ENCODE data around the gene TIGD2.

Gene TIGD2

GRCh38 chr4:89072921-89073320, 38.4 kb upstream of the TIGD2 start:
- Histone ChIP-seq H3K4me1 (no peaks in the 10 kb centered on the region), H3K4me3 (ENCODE audit: low read depth, low read length) (no peak overlapping the region), H3K36me3 (no peaks in the 10 kb centered on the region), H3K27me3 (no peaks in the 10 kb centered on the region), H3K9me3 (no peaks in the 10 kb centered on the region)
- TF ChIP-seq CTCF (IDR thresholded peaks at IDR 0.05; ENCODE audit: low read depth, low read length) = no peak
- no peak for DNase-seq

DNA sequence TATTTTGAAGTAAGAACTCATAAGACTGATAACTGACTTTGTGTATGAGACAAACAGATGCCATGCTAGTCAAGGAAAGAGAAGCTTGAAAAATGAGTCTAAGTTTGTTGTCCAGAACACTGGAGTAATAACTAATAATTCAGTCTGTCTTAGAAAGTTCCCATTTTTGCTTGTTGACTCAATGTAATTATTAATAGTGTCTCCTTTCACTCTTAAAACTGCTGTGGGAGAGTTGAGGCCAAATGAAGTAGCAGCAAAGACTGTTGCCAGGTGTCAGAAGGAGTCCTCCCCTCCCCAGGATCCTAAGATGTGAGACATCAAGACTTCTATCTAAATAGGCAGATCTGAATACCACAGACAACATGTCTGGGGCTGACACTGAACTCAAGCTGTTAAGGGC, 33.6 kb upstream of the TIGD2 start:
- no peaks in the 10 kb centered on the region for H3K9me3 ChIP-seq
- H3K27me3 ChIP-seq = no peaks in the 10 kb centered on the region
- TF ChIP-seq CTCF (IDR thresholded peaks at IDR 0.05; ENCODE audit: low read depth, low read length) = no peak
- no peaks in the 10 kb centered on the region for H3K36me3 ChIP-seq
- no peak for DNase-seq
- no peak overlapping the region for H3K4me3 ChIP-seq (ENCODE audit: low read depth, low read length)
- no peaks in the 10 kb centered on the region for H3K4me1 ChIP-seq

- no peaks in the 10 kb centered on the region for H3K27me3 ChIP-seq
- H3K4me3 ChIP-seq (ENCODE audit: low read depth, low read length) = no peak overlapping the region
- DNase-seq = no peak
- no peak for TF ChIP-seq CTCF (IDR thresholded peaks at IDR 0.05; ENCODE audit: low read depth, low read length)
- no peaks in the 10 kb centered on the region for H3K9me3 ChIP-seq
- H3K4me1 ChIP-seq = no peaks in the 10 kb centered on the region
- no peaks in the 10 kb centered on the region for H3K36me3 ChIP-seq
These were observed 33.0 kb upstream of the TIGD2 start for GRCh38 chr4:89078300-89078699.

- no peak for DNase-seq
- Histone ChIP-seq H3K4me1 (no peaks in the 10 kb centered on the region), H3K9me3 (no peaks in the 10 kb centered on the region), H3K4me3 (ENCODE audit: low read depth, low read length) (no peak overlapping the region), H3K36me3 (no peaks in the 10 kb centered on the region), H3K27me3 (peaks cover 6% of the 10 kb centered on the region; the same call in 1 of the 2 replicates)
- TF ChIP-seq CTCF (IDR thresholded peaks at IDR 0.05; ENCODE audit: low read depth, low read length) = no peak
These were observed 12.3 kb upstream of the TIGD2 start for GRCh38 chr4:89099034-89099433.

- Histone ChIP-seq H3K36me3 (no peaks in the 10 kb centered on the region), H3K9me3 (no peaks in the 10 kb centered on the region; the same call in 1 of the 2 replicates), H3K27me3 (peaks cover 6% of the 10 kb centered on the region; the same call in 1 of the 2 replicates), H3K4me3 (ENCODE audit: low read depth, low read length) (no peak overlapping the region), H3K4me1 (no peaks in the 10 kb centered on the region)
- TF ChIP-seq CTCF (IDR thresholded peaks at IDR 0.05; ENCODE audit: low read depth, low read length) = no peak
- DNase-seq = no peak
These were observed 11.9 kb upstream of the TIGD2 start for GRCh38 chr4:89099471-89099870.

DNA sequence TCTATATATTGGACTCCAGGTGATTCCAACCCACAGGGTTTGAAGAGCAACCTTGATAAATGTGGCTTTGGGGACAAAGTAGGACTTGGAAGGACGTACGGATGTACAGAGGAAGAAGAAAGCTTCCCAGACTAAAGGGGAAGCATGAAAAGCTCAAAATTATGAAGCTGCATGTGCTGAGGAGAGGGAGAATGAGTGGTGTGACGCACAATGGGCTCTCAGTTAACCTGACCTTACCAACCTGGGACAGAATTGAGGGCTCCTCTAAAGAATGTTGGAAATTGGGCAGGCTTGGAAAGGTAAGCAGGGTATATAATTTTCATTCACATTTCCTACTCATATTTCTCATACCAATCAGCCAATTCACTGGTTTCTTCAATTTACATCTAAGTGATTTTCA, 10.5 kb upstream of the TIGD2 start:
- Histone ChIP-seq H3K4me3 (ENCODE audit: low read depth, low read length) (no peak overlapping the region), H3K36me3 (no peaks in the 10 kb centered on the region), H3K4me1 (no peaks in the 10 kb centered on the region), H3K27me3 (peaks cover 6% of the 10 kb centered on the region; the same call in 1 of the 2 replicates), H3K9me3 (no peaks in the 10 kb centered on the region; the same call in 1 of the 2 replicates)
- no peak for DNase-seq
- no peak for TF ChIP-seq CTCF (IDR thresholded peaks at IDR 0.05; ENCODE audit: low read depth, low read length)

All from BE2C (cell line).